OCI-LY1 (cell line): ENCODE results near the gene ATP8A2.

ENCODE experiments used
- EZH2 ChIP-seq: fragments of 200-600 bp; sonication (generic), shearing (Covaris generic); IDR thresholded peaks from 2 replicates; pipeline ENCODE4 v1.8.0; 2017; ENCODE audit warnings: borderline replicate concordance, mixed run types, mild to moderate bottlenecking, antibody characterized with exemption, low read length, moderate library complexity, mixed read lengths
- TF ChIP-seq, protein P1 (sequence below): fragments of 200-600 bp; sonication (generic), shearing (Covaris generic); IDR thresholded peaks from 2 replicates; pipeline ENCODE4 v1.5.1; 2017; ENCODE audit warnings: mild to moderate bottlenecking, antibody characterized with exemption, low read length, moderate library complexity, mixed read lengths

DNA sequence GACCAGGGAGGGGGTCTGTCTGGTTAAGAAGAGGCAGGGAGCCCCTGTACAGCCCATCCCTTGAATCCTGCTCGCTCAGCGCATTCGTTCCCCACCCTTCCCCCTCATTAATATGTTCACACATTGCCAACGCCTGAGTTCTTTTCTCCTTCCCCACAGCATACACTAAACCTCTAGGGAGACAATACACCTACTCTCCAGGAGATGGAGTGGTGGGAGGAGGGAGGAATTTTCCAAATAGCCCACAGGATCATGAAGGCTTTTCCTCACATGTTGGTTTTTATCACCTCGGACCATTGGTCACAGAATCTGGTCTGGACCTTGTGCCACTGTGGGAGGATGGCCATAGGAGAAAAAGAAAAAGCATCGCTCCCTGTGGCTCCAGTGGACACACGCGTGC lies 385.1 kb downstream of the ATP8A2 start:
- TF ChIP-seq, protein P1, sequence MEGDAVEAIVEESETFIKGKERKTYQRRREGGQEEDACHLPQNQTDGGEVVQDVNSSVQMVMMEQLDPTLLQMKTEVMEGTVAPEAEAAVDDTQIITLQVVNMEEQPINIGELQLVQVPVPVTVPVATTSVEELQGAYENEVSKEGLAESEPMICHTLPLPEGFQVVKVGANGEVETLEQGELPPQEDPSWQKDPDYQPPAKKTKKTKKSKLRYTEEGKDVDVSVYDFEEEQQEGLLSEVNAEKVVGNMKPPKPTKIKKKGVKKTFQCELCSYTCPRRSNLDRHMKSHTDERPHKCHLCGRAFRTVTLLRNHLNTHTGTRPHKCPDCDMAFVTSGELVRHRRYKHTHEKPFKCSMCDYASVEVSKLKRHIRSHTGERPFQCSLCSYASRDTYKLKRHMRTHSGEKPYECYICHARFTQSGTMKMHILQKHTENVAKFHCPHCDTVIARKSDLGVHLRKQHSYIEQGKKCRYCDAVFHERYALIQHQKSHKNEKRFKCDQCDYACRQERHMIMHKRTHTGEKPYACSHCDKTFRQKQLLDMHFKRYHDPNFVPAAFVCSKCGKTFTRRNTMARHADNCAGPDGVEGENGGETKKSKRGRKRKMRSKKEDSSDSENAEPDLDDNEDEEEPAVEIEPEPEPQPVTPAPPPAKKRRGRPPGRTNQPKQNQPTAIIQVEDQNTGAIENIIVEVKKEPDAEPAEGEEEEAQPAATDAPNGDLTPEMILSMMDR, result no peak
- no peak for TF ChIP-seq EZH2
